Measurements from ENCODE around the gene CSTPP1. TPM values are rescaled to one million over a fixed set of nuclear protein-coding genes. Genes with fewer than 3 reads are reported as not detected.
"Not testable (repeated sequence)": the region's sequence is repeated elsewhere in the genome, so short reads cannot be mapped to it uniquely, and the experiment has no call there.

The CSTPP1 gene
- total RNA-seq, 3 donors from 2014 or later, result 13.4 to 43.6 (median 30.5) TPM

GRCh38 chr11:46951864-46952263 lies 15.3 kb downstream of the CSTPP1 start:
- TF ChIP-seq CTCF (IDR thresholded peaks at IDR 0.05) (no peak), POLR2A (IDR thresholded peaks at IDR 0.05) (no peak), POLR2AphosphoS5 (IDR thresholded peaks at IDR 0.05) (no peak)
- no peak for DNase-seq (ENCODE audit: low spot score in 2 of 2)
- no peaks in the 10 kb centered on the region for H3K36me3 ChIP-seq
- intact Hi-C loops (cut with DNase I; ENCODE audit: low total_unique reads), result no loop called here
- no peaks in the 10 kb centered on the region for H3K9me3 ChIP-seq
- H3K27ac ChIP-seq, result no peak overlapping the region
- no peak overlapping the region for H3K4me3 ChIP-seq
- no peaks in the 10 kb centered on the region for H3K4me1 ChIP-seq
- no peaks in the 10 kb centered on the region for H3K27me3 ChIP-seq

GRCh38 chr11:46952553-46952952 lies 16.0 kb downstream of the CSTPP1 start:
- Histone ChIP-seq H3K4me1 (no peaks in the 10 kb centered on the region), H3K27ac (no peak overlapping the region), H3K4me3 (no peak overlapping the region), H3K9me3 (no peaks in the 10 kb centered on the region), H3K27me3 (no peaks in the 10 kb centered on the region), H3K36me3 (no peaks in the 10 kb centered on the region)
- no peak for DNase-seq (ENCODE audit: low spot score in 2 of 2)
- TF ChIP-seq POLR2A (IDR thresholded peaks at IDR 0.05) (no peak), POLR2AphosphoS5 (IDR thresholded peaks at IDR 0.05) (no peak), CTCF (IDR thresholded peaks at IDR 0.05) (no peak)
- intact Hi-C loops (cut with DNase I; ENCODE audit: low total_unique reads), result no loop called here

DNA sequence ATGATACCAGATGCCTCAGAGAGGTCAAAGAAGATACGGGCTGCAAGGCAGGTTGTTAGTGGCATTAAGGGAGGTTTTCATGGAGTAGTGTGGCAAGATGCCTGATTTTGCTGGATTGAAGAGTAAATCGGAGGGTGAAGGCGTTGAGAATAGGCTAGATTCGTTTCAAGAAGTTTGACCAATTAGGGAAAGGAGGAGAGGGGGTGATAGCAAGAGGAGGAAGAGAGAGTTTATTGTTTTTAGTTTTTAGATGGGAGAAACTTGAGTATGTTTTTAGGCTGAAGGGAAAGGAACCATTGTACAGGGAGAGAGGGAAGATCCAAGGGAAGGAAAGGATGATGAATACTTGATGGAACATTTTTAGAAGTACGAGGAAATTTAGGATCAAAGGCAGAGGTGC lies 16.5 kb downstream of the CSTPP1 start:
- Histone ChIP-seq H3K4me1 (no peaks in the 10 kb centered on the region), H3K36me3 (no peaks in the 10 kb centered on the region), H3K9me3 (no peaks in the 10 kb centered on the region), H3K27ac (no peak overlapping the region), H3K27me3 (no peaks in the 10 kb centered on the region), H3K4me3 (no peak overlapping the region)
- TF ChIP-seq CTCF (IDR thresholded peaks at IDR 0.05) (no peak), POLR2A (IDR thresholded peaks at IDR 0.05) (no peak), POLR2AphosphoS5 (IDR thresholded peaks at IDR 0.05) (no peak)
- intact Hi-C loops (cut with DNase I; ENCODE audit: low total_unique reads), result no loop called here
- DNase-seq (ENCODE audit: low spot score in 2 of 2), result no peak

DNA sequence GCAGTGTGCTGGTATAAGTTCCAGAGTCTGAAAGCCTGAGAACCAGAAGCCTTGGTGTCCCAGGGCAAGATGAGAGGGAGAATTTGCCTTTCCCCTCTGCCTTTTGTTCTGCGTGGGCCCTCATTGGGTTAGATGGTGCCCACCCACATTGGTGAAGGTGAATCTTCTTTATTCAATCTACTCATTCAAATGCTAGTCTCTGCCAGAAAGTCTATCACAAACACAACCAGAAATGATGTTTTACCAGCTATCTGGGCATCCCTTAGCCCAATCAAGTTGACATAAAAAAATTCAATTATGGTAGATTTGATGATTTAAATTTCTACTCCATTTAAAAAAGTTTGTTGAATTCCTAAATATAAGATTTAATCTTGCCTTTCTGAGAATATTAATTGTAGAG lies 22.2 kb downstream of the CSTPP1 start:
- no peaks in the 10 kb centered on the region for H3K36me3 ChIP-seq
- intact Hi-C loops (cut with DNase I; ENCODE audit: low total_unique reads), result no loop called here
- no peaks in the 10 kb centered on the region for H3K9me3 ChIP-seq
- no peak for DNase-seq (ENCODE audit: low spot score in 2 of 2)
- no peaks in the 10 kb centered on the region for H3K27me3 ChIP-seq
- H3K4me3 ChIP-seq, result no peak overlapping the region
- TF ChIP-seq CTCF (IDR thresholded peaks at IDR 0.05) (no peak), POLR2A (IDR thresholded peaks at IDR 0.05) (no peak), POLR2AphosphoS5 (IDR thresholded peaks at IDR 0.05) (no peak)
- H3K27ac ChIP-seq, result no peak overlapping the region
- no peaks in the 10 kb centered on the region for H3K4me1 ChIP-seq

- no peaks in the 10 kb centered on the region for H3K9me3 ChIP-seq
- intact Hi-C loops (cut with DNase I; ENCODE audit: low total_unique reads), result no loop called here
- H3K4me3 ChIP-seq, result no peak overlapping the region
- no peaks in the 10 kb centered on the region for H3K27me3 ChIP-seq
- no peak overlapping the region for H3K27ac ChIP-seq
- TF ChIP-seq POLR2A (IDR thresholded peaks at IDR 0.05) (no peak), CTCF (IDR thresholded peaks at IDR 0.05) (no peak), POLR2AphosphoS5 (IDR thresholded peaks at IDR 0.05) (no peak)
- no peaks in the 10 kb centered on the region for H3K36me3 ChIP-seq
- DNase-seq (ENCODE audit: low spot score in 2 of 2), result no peak
- no peaks in the 10 kb centered on the region for H3K4me1 ChIP-seq
Measured at GRCh38 chr11:46961041-46961440, 24.5 kb downstream of the CSTPP1 start.

DNA sequence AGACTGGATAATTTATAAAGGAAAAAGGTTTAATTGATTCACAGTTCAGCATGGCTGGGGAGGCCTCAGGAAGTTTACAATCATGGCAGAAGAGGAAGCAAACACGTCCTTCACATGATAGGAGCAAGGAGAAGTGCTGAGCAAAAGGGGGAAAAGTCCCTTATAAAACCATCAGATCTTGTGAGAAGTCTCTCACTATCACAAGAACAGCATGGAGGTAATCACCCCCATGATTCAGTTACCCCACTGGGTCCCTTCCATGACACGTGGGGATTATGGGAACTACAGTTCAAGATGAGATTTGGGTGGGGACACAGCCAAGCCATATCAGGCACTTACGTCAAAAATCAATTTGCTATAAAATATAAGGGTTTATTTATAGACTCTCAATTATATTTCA lies 25.3 kb downstream of the CSTPP1 start:
- intact Hi-C loops (cut with DNase I; ENCODE audit: low total_unique reads); H3K4me3 ChIP-seq; H3K27ac ChIP-seq; H3K36me3 ChIP-seq; DNase-seq (ENCODE audit: low spot score in 2 of 2); H3K9me3 ChIP-seq; H3K27me3 ChIP-seq; H3K4me1 ChIP-seq: not testable (repeated sequence)
